T-helper 1 cell treated with Interleukin-12 subunit alpha and Interleukin-12 subunit beta and Interleukin-4 antibody, amounts not matched to agents 30 ng/mL and 1 ng/mL, for 36 hours (primary cell): Measurements from ENCODE around the gene ZNF333. TPM values are rescaled to one million over a fixed set of nuclear protein-coding genes. Genes with fewer than 3 reads are reported as not detected.

Experiments used
- total RNA-seq: library from RNA; stranded (reverse); gene quantifications from 2 replicates; pipeline ENCODE4 v1.2.3, GENCODE V29; 2022

The ZNF333 gene
- total RNA-seq, 1 donor from 2014 or later = 13.3 TPM

Other genes starting within 250 kb of the ZNF333 start
- 0.39 and 0.41 TPM in 2 replicates for gene PTGER1, start 214.7 kb upstream of the ZNF333 start, total RNA-seq
- 46.4 and 51.2 TPM in 2 replicates for gene GIPC1, start 193.9 kb upstream of the ZNF333 start, total RNA-seq
- gene DNAJB1, start 171.7 kb upstream of the ZNF333 start, total RNA-seq = 79.9 and 83.2 TPM in 2 replicates
- 127 and 129 TPM in 2 replicates for gene TECR, start 160.5 kb upstream of the ZNF333 start, total RNA-seq
- 107 and 121 TPM in 2 replicates for gene NDUFB7, start 118.0 kb upstream of the ZNF333 start, total RNA-seq
- not detected in 2 replicates for gene CLEC17A, start 107.0 kb upstream of the ZNF333 start, total RNA-seq
- not detected in 2 replicates for gene ADGRE3, start 15.2 kb upstream of the ZNF333 start, total RNA-seq
- 0.88 and 2.3 TPM in 2 replicates for gene ADGRE2, start 88.5 kb downstream of the ZNF333 start, total RNA-seq
- not detected in 2 replicates for gene OR7A5, start 145.1 kb downstream of the ZNF333 start, total RNA-seq
- gene OR7C1, start 145.1 kb downstream of the ZNF333 start, total RNA-seq = not detected in 2 replicates
- gene OR7A10, start 158.9 kb downstream of the ZNF333 start, total RNA-seq = not detected in 2 replicates
- not detected in 2 replicates for gene OR7A17, start 196.1 kb downstream of the ZNF333 start, total RNA-seq